Caki2 (cell line): ENCODE data around the gene CNTFR. TPM values are rescaled to one million over a fixed set of nuclear protein-coding genes. Genes with fewer than 3 reads are reported as not detected.

ENCODE experiments used
- DNase-seq: peaks from one replicate; pipeline ENCODE4 v3.0.0-alpha.2; 2015; ENCODE audit warnings: low read depth
- in situ Hi-C: cut with HindIII; loops from 2 replicates; pipeline ENCODE4 v1.10.0; 2016; ENCODE audit warnings: low sequenced_read_pairs, low pct_unique_long_range_greater_than_20kb, mixed read lengths
- total RNA-seq: library from RNA; depleted of rRNA; stranded (reverse); fragments of >200 nt; shearing (Covaris generic); gene quantifications from 2 replicates; pipeline ENCODE4 v1.2.3, GENCODE V29; 2014; ENCODE audit warnings: low replicate concordance; rRNA removed

CNTFR gene
- total RNA-seq, 1 experiment from 2014 or later: not detected

DNA sequence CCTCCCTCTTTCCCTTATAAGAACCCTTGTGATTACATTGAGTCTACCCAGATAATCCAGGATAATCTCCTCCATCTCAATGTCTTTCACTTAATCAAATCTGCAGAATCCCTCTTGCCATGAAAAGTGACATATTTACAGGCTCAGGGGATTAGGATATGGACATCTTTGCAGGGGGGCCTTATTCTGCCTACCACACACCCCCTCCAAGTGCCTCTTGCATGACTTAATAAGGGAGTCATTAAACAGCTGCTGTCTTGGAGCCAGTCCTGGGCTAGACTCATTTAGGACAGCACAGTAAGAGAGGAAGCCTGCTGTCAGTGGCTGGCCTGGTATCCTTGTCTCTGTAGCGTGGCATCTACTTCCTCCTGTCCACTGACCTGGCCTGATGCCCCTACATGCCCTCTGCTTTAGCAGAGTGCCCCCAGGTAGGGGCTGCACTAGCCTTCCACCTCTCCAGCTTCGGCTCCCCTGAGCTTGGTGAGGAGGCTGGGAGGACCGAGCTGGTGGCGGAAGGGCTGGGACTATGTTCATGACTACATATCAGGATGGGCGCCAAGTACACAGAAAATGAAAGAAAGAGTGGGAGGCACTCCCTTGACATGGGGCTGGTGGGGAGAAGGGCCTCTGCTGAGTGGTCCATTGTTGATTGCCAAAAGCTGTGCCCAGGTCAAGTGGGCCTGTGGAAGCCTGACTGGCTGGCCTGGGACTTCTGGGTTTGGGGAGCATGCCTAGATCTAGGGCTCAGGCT is 84.0 kb downstream of the CNTFR start:
- in situ Hi-C loops: no loop called here
- DNase-seq: no peak

DNA sequence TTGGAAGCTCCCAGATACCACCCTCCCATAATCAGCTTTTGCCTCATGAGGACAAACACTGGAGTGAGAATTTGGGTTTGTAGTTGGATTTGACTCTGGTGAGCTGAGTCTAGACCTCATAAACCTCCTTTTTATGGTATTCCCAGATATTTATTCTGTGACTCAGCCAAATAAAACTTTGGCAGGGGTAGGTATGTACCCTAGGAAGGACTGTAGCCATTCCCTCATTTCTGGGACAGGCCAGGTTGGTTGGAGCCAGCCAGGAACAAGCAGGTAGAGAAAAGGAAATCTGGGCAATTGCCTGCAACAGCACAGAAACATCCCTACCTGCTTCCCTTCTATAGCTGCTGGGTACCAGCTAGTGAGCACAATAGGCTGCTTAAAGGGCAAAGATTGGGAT is 86.1 kb downstream of the CNTFR start:
- in situ Hi-C loops: no loop called here

DNA sequence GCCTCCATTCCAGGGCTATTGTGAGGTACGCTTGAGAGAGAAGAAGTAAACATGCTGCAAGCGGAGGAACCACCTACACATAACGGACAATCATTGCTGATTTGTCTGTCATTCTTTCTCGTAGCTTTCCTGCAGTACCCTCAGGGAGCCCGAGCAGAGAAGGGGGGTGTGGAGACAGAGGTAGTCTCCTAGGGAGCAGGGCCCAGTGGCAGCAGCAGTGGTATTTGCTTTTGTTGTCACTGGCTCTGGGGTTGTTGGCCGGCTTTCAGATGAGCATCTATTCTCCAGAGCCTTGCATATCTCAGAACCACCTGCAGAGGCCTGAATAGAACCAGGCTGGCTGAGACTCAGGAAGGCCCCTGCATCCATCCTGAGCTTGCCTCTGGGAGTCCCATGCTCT is 86.6 kb downstream of the CNTFR start:
- in situ Hi-C loops: no loop called here
- no peak for DNase-seq

More for the DNA sequence above, 86.1 kb downstream of the CNTFR start:
- DNase-seq: no peak

DNA sequence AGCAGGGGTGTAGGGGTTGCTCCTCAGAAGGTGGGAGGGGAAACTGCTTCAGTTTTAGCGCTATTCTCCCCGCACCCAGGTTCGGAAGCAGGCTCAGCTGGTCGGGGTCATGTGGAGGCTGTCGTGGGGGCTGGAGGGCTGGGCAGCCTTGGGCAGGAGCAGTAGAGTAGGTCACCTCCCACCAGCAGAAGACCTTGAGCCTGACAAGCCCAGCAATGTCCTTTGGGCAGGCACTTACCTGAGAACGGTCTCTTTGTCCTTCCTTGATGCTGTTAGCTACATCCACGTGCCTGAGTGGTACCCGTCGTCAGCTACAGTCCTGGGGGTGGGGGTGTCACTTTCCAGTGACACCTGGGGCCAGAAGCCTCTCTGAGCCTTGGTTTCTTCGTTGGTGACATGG is 87.1 kb downstream of the CNTFR start:
- in situ Hi-C loops: no loop called here

DNA sequence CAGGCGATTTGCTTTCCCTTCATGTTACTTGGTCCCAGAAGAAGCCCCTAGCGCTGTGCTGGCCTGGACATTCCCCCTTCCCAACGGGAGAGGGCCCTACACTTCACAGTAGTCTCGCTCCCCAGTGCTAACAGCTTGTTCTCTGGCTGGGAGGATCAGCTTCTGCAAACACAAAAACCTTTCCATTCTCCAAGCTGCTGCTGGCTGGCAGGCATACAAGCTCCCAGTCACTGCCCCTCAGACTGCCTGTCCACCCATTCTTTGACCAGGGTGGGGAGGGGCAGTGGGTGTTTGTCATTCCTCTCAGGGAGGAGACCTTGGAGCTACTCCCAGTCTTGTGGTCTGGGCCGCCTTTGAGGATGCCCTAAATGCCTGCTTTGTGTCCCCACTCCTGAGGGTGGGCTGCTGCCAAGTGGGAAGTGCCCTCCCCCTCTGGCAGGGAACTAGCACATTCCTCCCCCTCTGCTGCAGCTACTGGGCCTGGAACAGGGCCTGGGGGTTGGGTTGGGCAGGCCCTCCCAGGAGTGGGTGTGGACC is 87.6 kb downstream of the CNTFR start:
- DNase-seq: no peak
- in situ Hi-C loops: no loop called here

More for the DNA sequence above, 87.1 kb downstream of the CNTFR start:
- no peak for DNase-seq

Other genes with a start within 250 kb of the CNTFR start
- gene MYORG, start 212.8 kb downstream of the CNTFR start, total RNA-seq: 0.03 TPM in 1 of 2 replicates, not detected in the other
- gene FAM219A, start 131.2 kb downstream of the CNTFR start, total RNA-seq: 5.4 and 13.1 TPM in 2 replicates
- not detected in 2 replicates for gene DNAI1, start 130.9 kb downstream of the CNTFR start, total RNA-seq
- 4.0 TPM in 1 of 2 replicates, not detected in the other for gene ENHO, start 66.7 kb downstream of the CNTFR start, total RNA-seq
- gene RPP25L, start 22.4 kb upstream of the CNTFR start, total RNA-seq: 40.9 and 71.8 TPM in 2 replicates
- gene DCTN3, start 30.8 kb upstream of the CNTFR start, total RNA-seq: 90.1 and 110 TPM in 2 replicates
- gene ARID3C, start 39.3 kb upstream of the CNTFR start, total RNA-seq: not detected in 2 replicates
- 93.9 and 129 TPM in 2 replicates for gene SIGMAR1, start 48.1 kb upstream of the CNTFR start, total RNA-seq
- 12.2 and 13.8 TPM in 2 replicates for gene GALT, start 57.0 kb upstream of the CNTFR start, total RNA-seq
- 0.32 and 1.6 TPM in 2 replicates for gene IL11RA, start 62.5 kb upstream of the CNTFR start, total RNA-seq
- 1.3 TPM in 1 of 2 replicates, not detected in the other for gene CCL27, start 72.9 kb upstream of the CNTFR start, total RNA-seq
- not detected in 2 replicates for gene CCL19, start 101.6 kb upstream of the CNTFR start, total RNA-seq
- not detected in 2 replicates for gene CCL21, start 120.4 kb upstream of the CNTFR start, total RNA-seq